D341Med (cell line): ENCODE measurements around the gene GNAI3.

Source experiments
- DNase-seq: peaks from one replicate; pipeline ENCODE4 v3.0.0; 2012; ENCODE audit warnings: low spot score

Gene GNAI3

GRCh38 chr1:109548321-109549267 is at the start of gene GNAI3:
GNAI3 (plus strand) TSS chr1:109548615; CDS start chr1:109548721, 106 bp downstream.
- DNase-seq: peak; percentile 89

DNA sequence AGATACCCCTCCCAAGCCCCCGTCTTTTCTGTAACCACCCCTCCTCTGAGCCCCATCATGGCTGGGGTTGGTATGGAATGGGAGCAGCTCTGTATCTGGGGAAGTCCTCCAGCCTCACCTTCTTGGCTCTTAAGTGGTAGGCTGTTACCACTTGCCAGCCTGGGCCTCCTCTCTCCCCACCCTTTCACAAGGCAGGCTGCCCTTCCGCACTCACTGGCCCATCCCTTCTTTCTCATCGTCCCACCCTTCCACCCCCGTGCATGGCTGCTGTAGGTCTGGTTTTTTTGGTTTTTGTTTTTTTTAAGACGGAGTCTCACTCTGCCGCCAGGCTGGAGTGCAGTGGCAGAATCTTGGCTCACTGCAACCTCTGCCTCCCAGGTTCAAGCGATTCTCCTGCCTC is 49.3 kb upstream of the GNAI3 start:
- DNase-seq: no peak

DNA sequence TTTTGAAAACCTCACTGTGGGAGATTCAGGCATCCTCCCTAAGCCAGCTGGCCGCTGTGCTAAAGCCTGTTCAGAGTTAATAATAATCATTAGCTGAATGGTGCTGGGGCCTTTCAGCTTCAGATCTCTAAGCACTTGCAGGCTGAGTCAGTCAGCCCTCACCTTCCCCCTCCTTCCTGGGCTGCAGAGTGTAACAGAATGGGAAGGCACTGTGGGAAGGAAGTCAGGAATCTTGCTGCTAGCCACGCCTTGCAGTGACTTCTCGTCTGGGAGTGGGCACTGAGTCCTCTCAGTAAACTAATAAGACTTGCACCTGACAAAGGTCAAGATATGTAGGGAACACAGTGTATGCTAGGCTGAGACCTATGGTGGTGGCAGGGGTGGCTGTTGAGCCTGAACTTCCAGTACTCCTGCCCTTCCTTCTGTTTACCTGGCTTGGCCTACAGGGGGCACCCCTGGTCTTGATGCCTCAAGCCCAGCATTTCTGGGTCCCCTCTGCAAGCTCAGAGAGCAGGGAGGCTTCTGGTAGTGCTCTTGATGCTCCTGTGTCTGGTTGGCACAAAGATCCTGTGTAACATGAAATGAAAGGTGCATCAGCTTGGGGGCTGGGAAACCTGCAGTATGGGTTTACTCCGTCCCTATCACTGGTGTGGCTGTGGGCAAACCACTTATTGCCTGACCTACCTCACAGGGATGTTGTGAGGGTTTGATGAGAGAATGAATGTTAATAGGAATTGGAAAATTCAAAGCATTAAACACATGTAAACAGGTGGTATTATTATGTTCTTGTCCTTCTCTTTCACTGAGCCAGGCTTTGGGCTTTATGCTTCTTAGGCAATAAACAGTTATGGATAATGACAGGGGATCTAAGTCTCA is 48.5 kb upstream of the GNAI3 start:
- DNase-seq: peak; percentile 53

GRCh38 chr1:109500941-109501381 is 47.5 kb upstream of the GNAI3 start:
- no peak for DNase-seq

DNA sequence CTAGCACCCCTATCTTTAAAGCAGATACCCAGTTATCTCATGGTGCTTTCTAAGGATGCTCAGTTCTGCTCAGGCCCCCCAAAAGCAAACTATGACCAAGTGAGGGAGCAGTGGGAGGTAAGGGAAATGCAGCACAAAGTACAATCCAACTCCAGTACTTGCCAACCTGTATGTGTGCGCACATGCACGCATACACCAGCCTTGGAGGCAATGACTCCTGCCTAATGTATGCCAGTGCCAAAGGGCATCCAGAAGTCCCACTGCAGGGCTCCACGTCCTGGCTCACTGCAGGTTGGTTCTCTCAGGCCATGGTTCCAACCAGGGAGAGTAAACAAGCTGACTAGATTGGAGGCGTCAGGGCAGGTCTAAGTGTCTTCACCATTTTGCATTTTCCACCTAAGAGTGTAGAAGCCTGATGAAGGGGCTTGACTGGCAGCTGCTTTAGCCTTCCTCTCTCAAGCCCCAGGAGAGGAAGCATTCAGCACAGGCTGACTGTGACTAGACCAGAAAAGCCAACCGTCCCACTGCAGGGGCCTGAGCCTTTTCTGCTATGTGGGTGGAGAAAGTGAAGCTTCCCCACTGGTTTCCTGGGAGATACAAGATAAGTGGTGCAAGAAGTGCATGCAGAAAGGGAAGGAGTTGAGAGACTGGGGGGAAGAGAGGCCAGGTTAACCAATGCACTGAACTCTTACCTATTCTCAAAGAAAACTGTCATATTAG is 46.6 kb upstream of the GNAI3 start:
- DNase-seq: no peak

GRCh38 chr1:109502364-109502851 is 46.0 kb upstream of the GNAI3 start:
- no peak for DNase-seq

- DNase-seq: no peak
These were observed 44.5 kb upstream of the GNAI3 start for GRCh38 chr1:109503935-109504334.

- DNase-seq: no peak
These were observed 43.4 kb upstream of the GNAI3 start for GRCh38 chr1:109504974-109505373.

DNA sequence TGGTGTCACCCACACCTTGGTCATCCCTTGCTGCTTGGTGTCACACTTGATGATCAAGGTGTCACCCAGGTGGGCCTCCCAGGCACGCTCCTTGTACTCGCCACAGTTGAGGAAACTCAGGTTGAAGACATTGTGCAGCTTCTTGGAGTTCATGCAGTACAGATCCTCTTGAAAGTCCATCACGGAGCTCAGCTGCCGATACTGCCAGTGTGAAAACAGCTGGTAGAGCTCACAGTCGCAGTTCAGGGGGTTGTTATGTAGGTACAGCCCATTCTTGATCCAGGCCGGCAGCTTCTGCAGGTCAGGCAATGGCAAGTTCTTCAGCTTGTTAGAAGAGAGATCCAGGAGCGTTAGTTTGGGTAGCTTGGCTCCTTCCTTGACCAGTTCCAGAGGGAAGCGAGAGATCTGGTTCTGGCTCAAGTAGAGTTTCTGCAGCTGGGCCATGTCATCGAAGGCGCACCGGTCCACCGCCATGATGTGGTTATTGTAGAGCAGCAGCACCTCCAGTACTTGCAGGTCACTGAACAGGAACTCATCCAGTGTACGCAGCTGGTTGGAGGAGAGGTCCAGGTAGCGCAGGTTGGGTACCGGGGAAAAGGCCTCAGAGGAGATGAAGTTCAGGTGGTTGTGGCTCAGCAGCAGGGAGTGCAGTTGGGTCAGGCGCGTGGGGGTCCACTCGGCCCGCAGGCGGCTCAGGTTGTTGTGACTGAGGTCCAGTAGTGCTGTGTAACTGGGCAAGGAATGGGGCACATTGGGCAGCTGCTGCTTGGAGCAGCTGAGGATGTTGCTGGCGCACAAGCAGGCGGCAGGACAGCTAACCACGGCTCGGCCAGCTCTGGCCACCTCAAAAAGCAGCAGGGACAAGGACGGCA is 40.2 kb upstream of the GNAI3 start:
- DNase-seq: no peak

GRCh38 chr1:109508873-109509175 is 39.6 kb upstream of the GNAI3 start:
- DNase-seq: no peak

DNA sequence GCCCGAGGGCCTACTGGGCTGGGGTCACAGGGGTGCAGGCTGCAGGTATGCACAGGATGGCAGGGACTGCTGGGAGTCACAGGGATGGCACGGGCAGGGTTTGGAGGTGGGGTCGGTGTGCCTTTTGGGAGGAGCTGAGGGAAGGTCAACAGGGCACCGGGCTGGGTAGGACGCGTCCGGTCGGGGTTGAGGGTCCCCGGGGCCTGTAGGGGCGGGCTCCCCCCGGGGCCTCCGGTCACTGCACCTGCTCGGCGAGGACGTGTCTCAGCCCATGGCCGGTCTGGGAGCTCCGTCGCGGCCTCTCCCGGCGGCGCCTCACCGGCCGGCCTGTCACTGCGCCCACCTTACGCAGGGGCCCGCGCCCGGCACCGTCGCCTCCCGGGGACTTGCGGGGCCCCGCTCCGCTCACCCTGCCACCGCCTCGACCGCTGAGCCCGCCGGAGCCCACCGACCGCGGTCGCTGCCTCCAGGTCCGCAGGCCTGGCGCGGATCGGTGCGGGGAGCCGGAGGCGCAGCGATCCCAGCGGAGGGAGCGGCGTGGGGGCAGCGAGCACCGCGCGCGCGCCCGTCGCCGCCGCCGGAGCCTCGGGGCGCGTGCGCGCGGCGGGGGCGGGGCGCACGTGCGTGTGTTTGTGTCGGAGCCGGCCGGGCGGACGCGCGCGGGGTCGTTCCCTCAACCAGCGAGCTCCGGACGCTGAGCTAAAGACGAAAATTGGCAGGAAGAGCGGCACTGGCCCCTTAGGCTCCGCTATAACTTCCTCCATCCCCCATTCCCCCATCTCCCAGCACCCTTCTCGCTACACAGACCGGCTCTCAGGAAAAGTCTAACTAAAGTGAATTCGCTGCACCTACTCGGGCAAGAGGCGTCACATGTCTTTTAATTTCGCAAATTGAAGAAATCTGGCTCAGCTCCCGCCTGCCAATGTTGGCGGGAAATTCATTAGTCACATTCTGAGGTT is 39.0 kb upstream of the GNAI3 start, which contains the start of gene AMIGO1:
AMIGO1 (minus strand) TSS at position 552 of the 959 bp plus-strand sequence. CDS start 815 bp downstream, outside the sequence.
- peak; percentile 94 for DNase-seq

DNA sequence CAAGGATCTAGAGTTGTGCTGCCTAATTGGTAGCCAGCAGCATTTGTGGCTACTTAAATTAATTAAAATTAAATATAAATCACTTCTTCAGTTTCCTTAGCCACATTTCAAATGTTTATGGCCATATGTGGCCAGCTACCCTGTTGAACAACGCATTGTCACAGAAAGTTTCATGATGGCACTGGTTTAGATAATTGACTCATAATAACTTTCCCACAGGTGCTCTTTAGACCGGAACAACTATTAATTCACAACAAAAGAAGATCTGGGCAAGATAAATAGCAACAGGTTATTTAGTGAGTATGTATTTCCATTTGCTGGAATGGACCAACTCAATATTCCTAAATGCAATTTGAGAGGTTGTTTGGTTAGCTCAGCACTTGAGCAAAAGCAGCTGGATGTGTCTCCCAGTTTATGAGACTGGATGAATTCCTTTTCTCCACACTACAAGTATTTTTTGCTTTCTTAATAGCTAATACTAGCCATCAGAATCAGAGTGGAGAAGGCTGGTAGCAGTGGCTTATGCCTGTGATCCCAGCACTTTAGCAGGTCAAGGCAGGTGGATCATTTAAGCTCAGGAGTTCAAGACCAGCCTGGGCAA is 35.2 kb upstream of the GNAI3 start:
- DNase-seq: no peak

DNA sequence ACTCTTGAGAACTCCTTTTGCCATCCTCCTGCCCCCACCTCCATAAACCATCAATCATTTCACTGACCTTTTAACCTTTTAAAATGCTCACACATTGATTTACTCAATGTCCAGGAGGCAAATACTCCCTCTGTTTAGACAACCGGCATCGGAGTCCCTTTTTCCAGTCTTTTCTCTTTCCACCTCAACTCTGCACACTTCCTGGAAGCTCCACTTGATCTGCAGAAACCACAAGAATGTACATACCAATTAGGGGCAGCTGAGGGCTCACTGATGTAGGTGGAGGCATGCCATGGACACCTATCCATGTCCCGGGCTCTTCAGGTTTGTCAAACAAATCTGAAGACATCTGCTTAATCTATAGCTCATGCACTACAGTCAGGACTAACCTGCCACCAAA is 33.6 kb upstream of the GNAI3 start:
- DNase-seq: no peak

- DNase-seq: no peak
These were observed 31.5 kb upstream of the GNAI3 start for GRCh38 chr1:109516872-109517271.

GRCh38 chr1:109517337-109517736 is 31.1 kb upstream of the GNAI3 start:
- DNase-seq: no peak

DNA sequence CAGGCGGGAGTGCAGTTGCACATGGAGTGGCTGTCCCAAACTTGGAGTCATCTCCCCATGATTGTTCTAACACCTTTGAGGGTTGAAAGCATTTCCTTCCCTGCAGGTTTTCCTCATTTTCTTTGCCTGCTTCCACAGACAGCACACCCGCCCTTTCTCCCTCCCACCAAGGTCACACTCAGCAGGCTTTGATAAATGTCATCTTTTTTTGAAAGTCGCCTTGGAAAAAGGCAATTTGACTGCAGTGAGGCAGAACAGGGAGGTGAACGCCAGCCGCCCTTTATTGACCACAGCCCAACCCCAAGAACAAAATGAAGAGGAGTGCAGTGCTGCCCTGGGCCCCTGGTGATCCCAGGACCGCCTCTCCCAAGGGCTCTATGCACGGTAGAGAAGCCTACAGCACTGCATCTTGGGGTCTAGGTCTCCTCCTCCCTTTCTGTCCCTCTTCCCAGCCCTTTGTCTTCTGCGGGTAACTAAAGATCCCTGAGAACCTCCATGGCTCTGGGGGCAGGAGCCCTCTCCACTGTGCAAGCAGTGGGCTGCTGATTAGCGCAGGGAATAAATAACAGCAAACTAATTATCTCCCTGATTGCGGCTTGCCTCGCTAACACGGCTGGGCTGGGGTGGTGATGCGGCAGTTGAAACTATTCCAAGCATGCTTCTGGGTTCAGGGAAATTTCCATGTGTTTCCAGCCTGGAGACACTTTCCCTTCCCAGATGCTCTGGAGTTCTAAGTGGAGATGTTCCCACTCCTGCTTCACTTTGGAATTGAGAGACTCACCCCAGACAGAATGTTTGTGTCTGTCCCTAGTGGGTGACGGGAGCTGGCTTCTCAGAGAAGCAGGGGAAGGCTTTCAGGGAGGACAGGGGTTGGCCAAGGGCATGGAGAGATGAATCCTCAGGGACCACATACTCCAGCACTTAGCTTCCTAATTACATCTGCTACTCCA is 27.1 kb upstream of the GNAI3 start:
- no peak for DNase-seq

DNA sequence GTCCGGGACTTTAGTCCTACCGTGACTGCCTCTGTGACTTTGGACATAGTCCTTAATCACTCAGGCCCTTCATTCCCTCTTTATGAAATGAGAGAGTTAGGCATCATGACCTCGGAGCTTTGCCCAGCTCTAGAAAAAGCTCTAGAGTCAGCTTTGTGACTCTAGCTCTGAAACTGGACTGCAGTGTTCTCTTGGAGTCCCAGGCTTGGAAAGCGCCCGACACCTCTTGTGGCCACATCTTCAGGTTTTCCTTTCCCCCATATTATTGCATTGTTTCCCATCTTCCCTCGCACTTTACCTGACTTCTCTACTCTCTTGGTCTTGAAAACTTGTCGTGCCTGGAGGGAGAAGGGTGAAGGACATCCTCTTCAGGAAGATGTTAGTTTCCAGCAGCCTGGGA is 26.4 kb upstream of the GNAI3 start:
- DNase-seq: no peak

DNA sequence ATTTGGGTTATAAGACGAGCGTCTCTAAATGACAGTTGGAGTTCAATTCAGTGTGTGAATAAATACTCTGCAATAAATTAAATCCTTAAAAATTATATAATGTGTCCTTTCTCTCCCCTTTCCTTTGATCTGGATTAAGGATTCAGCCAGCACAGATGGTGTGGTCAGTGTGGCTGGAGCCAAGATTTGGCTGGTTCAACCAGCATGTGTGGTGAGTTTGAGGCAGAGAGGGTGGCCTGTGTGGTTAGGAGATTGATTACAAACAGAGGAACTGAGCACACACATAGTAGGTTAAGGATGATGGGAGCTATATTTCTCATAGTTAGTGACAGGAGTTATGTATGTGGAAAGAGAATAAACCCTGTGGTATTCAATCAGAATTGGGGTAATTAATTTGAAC is 24.7 kb upstream of the GNAI3 start:
- DNase-seq: no peak
